NCI-H2171 (cell line): ENCODE measurements around the gene TXLNB.

Experiments used
- DNase-seq: peaks from one replicate; lab custom pipeline; 2025; lab: John Stamatoyannopoulos, UW

Gene TXLNB

DNA sequence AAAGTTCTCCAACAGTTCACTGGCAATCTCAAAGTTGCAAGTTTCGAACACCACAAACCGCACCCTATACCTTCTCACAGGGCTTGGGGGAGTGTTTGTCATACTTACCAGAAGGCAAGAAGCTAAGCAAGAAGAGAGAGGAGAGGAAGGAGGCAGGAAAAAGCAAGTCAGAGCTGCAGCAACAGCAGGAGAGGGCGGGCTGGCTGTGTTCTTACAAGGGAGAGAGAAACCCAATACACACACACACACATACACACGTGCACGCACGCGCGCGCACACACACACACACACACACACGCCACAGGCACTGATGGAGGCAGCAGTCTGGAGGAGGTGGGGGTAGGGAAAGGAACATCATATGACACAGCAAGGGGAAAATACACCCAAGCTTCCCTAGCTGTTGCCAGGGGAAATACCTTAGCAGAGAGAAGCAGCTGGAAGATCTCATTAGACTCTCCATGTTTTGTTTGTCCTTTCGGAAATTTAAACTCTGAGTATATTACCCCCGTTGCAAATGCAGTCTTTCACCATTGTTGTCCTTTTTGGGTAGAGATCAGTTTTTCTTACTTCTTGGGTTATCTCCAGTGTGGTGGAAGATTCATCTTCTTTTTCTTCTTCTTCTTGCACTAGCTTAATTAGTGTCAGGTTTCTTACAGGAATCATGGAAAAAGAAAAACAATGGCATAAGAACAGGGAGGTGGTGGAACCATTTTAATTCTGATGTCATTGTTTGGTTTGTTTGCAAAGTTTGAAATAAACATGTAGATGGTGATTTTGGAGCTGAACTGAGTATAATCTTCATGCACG is at the start of gene TXLNB:
TXLNB (minus strand) TSS at position 186 of the 807 bp plus-strand sequence. CDS start 3,099 bp downstream, outside the sequence.
- peak; percentile 83 for DNase-seq

DNA sequence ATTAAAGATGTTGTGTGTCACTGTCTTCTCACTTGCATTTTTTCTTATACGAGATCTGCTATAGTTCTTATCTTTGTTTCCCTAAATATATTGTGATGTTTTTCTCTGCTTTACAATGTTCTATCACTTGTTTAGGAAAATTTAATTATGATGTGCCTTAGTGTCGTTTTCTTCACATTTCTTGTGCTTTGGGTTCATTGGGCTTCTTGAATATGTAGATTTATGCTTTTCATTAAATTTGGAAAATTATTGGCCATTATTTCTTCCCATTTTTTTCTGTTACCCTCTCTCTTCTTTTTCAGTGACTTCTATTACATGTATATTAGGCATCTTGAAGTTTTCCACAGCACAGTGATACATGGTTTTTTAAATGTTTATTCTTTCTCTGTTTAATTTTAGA is 49.3 kb upstream of the TXLNB start:
- DNase-seq = no peak

DNA sequence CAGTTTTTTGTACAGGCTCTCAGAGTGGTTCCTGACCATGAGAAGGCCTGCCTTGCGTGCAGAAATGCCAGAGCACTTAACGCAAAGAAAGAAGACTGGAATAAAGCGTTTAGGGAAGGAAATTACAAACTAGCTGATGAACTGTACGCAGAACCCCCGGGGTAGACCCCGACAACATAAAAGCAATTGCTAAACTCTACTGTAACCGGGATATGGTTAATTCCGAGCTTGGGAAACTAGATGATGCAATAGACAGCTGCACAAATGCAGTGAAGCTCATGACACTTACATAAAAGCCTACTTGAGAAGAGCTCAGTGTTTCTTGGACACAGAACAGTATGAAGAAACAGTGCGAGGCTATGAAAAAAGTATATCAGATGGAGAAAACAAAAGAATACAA is 47.0 kb upstream of the TXLNB start:
- no peak for DNase-seq

DNA sequence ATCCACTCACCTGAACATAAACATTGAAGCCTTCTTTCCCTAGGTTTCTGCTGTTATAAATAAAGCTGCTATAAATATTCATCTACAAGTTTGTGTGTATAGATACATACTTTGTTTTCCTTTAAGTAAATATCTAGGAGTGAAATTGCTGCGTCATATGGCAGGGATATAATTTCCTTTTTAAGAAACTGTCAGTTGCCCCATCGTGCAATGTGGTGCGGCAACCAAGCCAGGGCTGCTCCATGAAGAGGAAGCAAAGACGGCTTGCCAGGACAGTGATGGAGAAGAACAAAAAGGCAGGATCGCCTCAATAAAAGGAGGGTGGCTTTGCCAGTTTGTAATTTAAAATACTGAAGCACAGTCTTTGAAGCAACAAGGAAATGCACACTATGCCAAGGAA is 46.0 kb upstream of the TXLNB start:
- no peak for DNase-seq

DNA sequence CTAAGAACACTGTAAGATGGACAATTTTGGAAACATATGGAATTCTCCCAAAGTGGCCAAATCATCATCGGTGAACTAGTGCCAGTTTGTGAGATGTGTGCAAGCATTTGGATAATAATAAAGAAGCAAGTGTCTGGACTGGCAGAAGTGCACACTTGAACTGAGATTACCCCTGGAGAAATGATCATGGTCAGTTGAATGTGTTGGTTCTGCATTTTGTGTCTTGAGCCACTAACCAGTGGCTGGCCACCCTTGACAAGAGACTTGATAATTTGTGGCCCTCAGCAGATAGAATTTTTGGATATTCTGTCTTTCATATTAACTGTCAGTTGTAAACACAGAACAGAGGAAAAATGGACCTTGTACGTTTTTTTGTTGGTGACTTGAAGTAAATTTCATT is 45.2 kb upstream of the TXLNB start:
- no peak for DNase-seq

DNA sequence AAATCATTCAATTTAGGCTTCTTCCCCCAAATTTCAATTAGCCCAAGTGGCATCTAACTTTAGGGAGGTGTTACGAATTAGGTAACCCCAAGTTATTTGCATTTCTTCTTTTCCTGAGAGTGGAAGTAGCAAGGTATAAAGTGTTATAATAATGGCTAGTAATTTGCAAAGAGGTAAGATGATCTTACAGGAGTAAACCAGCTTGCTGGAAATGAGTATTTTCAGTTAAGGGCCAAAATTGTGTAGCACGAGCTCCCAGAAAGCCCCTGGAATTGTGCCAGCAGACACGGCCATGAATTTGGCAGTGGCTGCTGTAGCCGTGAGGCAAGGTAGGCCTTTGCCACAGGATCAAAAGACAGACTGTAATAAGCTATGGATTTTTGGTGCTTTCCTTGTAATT is 44.7 kb upstream of the TXLNB start:
- peak; percentile 30 for DNase-seq

DNA sequence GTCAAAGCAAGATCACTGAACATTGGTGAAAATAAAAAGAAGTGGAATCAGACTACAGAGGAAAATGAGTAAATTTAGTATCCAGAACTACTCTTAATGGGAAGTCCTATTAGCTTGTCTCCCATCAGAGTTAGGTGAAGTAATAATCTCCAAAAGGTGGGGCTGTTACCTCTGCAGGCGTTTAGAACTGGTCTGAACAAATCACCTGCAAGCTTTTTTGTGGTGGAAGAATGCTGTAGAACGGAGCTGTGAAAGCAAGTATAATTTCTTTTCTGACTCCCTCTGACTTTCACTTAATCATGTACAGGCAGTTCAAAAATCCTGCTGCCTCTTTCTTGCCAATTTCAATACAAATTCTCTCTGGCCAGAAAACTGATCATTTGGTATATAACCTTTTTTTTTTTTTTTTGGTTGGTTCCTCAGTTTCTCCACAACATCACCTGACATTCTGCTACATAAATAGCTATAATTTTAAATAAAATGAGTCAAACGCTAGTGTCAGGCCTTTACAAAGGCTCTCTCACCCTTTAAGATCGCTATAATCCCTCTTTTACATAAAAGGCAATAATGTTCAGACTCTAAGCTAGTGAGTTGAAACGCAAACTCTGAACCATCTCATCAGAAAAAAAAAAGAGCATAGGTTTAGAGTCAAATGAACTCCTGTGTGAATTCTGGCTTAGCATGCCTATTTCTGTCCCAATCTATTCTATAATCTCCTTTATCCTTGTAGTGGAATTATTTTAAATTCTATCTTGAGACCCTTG is 43.8 kb upstream of the TXLNB start:
- DNase-seq = no peak

DNA sequence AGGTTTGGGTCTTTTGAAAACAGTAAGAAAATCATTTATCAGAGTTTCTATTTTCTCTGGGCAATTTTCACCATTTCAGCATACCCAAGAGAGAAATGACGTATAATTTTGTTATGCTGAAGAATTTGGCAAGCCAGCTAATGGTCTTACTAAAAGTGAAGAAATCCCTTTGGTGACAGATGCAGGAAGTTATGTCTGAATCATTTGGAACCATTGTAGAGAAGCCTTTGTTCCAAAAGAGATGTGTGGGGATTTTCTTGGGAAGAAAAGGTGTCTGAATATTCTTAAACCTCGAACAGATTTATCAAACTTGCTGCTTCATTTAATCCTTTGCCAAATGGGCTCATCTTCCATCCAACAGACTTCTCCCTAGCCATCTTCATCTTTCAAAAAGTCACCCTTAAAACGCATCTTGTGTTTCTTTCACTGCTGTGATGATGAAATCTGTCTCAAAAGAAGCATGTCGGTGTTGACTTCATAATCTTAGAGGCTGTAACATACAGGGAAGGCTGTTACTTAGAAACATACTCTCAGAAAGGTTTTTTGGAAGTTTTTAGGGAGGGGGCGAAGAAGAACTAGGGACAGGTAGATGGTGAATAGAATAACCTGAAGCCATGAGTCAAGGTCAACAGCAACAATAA is 43.1 kb upstream of the TXLNB start:
- DNase-seq = no peak

DNA sequence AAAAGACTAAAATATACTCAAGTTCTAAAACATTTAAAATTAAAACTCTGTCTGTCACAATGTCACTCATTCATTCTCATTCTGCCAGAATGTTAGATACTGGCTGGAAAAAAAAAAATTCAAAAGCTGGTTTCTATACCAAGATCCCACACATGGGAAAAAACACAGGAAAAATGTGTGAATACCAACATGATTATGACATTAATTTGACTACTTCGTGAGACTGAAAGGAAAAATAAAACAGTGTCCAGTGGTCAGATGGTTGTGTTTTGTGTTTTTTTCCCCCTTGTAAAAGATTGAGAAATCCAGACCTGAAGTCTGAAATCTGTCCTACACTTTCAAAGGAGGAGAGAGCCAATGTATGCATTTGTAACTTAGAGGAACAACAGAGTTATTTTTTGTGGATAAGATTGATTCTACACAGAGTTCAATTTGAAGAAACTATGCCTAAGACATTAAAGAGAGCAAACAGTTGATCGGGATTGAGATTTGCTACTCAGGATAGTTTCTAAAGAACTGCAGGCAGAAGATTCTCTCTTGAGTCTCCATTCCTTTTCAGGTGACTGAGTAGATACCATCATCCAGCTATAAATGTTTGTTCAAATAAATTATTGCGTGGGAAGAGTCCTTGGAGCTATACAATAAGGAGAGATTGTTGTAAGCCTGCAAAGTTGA is 39.2 kb upstream of the TXLNB start:
- DNase-seq = no peak

DNA sequence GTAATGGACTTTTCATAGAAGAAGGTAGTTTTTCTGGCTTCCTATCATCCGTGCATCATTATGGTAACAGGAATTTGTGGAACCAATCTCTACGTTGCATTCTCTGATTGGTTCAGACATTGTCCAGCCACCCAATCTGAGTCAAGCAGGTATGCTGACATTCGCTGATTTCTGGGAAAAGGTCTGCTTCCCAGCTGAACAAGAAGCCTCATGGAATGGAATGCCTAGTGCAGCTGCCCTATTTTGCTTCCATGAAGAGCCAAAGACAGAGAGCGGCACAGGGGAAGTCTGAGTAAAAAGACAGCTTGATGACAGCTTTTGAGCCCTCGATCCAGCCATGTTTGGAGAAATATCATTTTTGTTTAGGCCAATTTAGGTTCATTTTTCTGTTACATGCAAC is 38.5 kb upstream of the TXLNB start:
- no peak for DNase-seq

DNA sequence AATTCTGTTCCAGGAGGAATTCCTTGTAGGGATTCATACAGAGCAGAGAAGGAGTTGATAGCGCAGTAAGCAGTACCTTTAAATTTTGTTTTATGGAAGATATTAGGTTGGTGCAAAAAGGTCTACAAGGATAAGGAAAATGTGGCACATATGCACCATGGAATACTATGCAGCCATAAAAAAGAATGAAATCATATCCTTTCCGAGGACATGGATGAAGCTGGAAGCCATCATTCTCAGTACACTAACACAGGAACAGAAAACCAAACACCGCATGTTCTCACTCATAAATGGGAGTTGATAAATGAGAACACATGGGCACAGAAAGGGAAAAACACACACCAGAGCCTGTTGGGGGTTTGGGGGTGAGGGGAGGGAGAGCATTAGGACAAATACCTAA is 37.4 kb upstream of the TXLNB start:
- DNase-seq = no peak

DNA sequence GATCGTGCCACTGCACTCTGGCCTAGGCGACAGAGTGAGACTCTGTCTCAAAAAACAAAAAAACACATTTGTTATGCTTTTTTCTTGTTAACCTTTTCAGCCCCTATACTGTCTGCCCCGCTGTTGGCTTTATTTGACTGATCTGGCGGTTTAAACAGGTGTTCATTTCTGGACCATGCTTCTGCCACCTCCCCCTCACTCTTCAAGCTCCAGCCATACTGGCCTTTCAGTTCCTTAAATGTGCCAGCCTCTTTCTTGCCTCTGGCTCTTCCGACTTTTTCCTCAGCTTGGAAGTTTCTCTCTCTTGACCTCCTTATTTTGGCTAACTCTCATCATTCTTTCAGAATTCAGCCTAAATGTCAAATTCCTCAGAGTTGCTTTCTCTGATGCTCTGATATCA is 35.2 kb upstream of the TXLNB start:
- DNase-seq = no peak

DNA sequence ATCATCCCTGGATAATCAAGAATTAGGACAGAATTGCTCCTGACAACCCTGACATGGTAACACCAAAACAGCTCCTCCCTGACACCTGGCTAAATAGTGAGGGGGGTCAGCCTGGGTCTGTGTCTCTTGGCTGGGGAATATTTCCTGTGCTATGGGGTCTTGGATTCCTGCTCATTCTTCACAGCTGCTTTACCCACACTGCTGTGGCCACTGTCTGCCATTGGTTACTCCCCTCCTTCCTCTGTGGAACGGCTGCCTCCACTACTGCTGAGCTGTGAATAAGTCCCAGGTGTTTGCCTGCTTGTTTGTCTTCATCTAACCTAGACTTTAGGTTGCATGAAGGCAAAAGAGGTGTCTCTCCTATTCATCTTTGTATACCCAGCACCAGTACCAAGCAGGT is 33.9 kb upstream of the TXLNB start:
- no peak for DNase-seq

DNA sequence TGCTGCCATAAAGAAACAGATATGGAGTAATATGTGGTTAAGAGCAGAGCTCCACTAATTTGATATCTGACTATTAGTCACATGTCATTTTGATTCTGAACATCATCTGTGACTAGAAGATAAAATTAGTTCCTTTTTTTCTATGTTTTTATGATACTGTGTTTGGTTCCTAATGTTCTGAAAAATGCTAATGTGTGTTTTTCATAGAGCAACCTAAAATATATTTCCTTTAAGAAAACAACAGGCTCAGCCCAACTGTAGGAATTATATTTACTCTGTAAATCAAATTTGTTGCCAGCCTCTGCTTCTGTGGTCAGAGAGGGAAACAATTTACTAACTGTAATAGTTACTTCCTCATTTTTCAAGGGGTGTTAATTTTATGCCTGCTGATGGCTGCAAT is 33.3 kb upstream of the TXLNB start:
- no peak for DNase-seq

DNA sequence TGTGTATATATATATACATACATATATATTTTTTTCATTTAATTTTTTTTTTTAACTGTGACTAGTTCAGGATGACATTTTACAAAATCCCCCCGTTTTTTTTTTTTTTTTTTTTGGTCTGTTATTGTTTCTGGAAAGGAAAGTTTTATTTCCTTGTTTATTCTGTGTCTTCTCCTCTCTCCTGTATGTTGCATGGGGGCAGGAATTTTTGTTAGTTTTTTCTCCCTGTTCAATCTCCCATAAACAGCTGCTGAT is 32.4 kb upstream of the TXLNB start:
- DNase-seq = no peak

DNA sequence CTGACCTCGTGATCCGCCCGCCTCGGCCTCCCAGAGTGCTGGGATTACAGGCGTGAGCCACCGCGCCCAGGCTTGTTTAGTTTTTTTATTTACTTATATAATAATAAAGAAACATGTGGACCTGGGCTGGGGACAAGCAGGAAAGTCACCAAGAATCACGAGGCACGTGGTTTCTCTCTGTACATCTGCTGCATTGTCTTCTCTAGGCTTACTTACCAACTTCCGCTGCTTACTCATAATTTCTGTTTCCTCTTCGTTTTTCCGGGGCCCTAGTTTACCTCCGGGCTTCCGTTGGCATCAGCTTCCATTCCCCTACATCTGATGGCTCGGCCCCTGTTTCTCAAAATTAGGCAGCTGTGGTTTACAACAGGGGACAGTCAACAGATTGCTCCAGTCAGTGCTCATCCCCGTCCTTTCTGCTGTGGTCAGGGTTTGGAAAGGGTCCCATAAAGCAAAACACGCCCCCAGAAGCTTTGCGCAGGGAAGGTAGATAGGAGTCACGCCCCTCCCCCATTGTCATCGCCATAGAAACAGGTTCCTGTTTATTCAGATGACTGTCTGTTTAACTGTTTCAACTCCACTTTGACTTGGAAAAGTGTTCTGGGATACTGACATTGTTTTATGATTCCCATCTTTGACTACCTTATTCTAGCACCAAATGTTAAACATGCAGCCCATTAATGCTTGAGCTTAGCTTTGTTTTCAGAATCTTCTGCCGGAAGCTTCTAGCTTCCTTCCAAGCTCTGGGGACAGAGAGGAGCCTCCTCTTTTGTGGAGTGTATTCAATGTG is 31.9 kb upstream of the TXLNB start:
- no peak for DNase-seq

DNA sequence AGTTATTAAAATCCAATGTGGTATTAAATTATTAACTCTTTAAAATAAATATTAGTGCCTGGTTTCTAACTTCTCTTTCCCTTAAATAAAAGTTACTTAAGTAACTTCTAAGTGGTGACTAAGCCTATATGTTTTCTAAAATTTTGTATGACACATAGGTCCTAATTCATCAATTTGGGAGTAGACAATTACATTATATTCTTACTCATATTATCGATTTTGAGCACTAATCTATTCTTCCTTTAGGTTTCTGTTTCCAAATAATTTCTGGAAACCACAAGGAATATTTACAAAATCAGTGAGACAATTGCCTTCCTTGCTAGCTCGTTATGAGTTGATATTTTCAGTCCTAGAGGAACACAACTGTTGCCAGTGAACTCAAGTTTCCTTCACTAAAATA is 28.3 kb upstream of the TXLNB start:
- no peak for DNase-seq

DNA sequence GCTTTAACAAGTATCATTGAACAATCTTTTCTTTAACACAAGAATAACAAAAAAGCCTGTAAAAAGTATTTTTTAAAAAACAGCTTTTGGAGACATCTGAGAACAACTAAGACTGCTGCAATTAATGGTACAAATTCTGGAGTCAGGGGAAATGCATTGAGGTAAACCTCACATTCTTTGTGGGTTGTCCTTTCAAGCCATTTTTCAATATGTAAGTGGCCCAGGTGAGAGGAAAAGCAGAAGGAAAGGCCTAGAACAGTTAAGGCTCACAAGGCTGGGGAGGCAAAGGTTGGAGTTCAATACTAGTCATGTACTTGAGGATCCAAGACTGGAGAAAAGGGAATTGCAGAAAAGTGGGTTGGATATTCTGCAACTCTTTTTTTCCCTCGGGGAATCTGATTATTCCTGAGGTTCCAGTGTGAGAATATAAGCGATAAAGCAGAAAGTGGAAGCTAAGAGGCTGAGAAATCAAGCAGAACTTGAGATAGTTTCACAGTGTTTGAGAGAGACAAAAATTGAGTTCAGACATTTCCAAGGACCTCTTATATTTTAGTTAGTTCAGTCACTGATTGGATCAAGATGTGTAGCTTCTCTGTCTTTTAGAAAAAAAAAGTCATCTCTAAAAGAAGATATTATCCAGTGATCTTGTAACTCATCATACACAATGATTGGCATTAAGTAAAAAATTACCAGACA is 25.0 kb upstream of the TXLNB start:
- no peak for DNase-seq

DNA sequence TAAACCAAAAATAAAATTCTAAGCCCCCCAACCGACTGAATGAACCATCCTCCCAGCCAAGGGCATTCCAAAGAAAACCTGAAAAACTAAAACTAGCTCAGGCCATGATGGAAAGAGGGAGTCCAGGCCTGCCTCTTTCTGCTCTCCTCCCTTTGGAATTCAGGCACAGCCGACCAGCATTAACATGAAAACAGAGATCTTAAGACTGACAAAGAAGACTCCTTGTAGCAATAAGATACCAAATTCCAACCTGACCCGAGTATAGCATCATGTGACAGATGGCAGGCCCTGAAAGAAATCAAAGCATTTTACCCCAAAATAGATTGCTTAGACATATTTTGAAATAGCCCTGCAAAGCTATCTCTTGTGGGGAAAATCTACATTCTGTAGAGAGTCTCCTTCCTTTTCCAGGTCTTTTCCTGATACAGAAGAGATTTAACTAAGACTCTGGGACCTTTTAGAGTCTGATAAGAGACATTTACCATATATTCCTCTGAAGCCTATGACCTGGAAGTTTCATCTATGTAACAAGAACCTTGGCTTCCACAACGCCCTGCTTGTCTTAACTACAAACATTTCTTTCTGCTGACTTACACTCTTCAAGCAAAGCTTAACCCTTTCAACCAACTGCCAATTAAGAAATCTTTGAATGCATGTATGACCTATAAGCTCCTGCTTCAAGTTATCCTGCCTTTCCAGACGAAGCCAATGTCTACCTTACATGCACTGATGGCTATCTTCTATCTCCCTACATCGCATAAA is 22.2 kb upstream of the TXLNB start:
- DNase-seq = no peak

DNA sequence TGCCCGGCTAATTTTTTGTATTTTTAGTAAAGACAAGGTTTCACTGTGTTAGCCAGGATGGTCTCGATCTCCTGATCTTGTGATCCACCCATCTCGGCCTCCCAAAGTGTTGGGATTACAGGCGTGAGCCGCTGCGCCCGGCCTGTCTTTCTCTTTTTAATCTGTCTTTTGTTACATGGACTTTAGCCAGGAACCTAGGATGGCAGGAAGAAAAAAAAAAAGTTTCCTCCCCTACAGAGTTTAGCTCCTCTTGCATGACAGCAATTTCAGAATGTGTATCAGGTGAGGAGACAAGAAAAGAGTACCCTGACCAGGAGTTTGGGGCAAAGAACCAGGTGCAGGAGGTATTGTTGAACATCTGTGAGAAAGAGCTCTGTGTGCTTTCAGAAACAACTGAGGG is 21.4 kb upstream of the TXLNB start:
- no peak for DNase-seq

DNA sequence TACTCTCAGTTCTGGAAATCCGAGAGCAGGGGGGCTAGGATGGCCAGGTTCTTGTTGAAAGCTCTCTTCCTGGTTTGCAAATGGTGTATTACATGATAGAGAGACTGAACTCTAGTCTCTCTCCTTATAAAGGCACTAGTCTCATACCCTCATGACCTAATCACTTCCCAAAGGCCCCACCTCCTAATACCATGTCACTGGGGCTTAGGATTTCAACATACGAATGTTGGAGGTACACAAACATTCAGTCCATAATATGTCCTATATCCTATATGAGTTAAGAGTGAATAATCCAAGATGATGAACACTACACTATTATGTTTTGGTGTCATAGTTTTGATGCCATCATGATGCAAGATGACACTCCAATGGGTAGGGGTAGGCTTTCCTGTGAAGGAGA is 20.0 kb upstream of the TXLNB start:
- no peak for DNase-seq
